K562 (cell line): ENCODE data around the gene GBF1. TPM values are rescaled to one million over a fixed set of nuclear protein-coding genes. Genes with fewer than 3 reads are reported as not detected.

Experiments used
- ATF1 ChIP-seq, 2 experiments: fragments of 450-650 bp in 1 of 2; IDR thresholded peaks; 2 replicates each; pipeline ENCODE4 v1.6.1; 2016; ENCODE audit warnings: missing compliant biosample characterization in 1 of 2, missing genetic modification characterization in 1 of 2
- CBX8 ChIP-seq: fragments of 200-600 bp; sonication (generic); IDR thresholded peaks from 2 replicates; pipeline ENCODE4 v1.6.1; 2012; ENCODE audit warnings: borderline replicate concordance, mixed run types, low read depth, mild to moderate bottlenecking, moderate library complexity, mixed read lengths, low read length, control low read depth, inconsistent platforms; ENCODE audit not compliant: poor library complexity, severe bottlenecking; ENCODE audit errors: extremely low read depth
- ETV1 ChIP-seq: fragments of 450-650 bp; conservative IDR thresholded peaks from 2 replicates; pipeline ENCODE4 v1.6.1; 2016; ENCODE audit warnings: missing genetic modification characterization, control low read depth, low read depth, missing compliant biosample characterization
- FIP1L1 ChIP-seq: fragments of 200-400 bp; formaldehyde crosslinking; IDR thresholded peaks from 2 replicates; pipeline ENCODE4 v1.6.1; 2018; ENCODE audit warnings: mild to moderate bottlenecking, low read depth, low read length; ENCODE audit not compliant: poor library complexity, severe bottlenecking
- FOXA3 ChIP-seq, 2 experiments: fragments of 450-650 bp in 1 of 2; sonication (generic) in 1 of 2; formaldehyde crosslinking; IDR thresholded peaks in 1 of 2; conservative IDR thresholded peaks in 1 of 2; 2 replicates each; pipeline versions ENCODE4 v1.4.0 to v1.8.0; 2020 to 2022; ENCODE audit warnings: mild to moderate bottlenecking in 2 of 2, missing genetic modification reagents in 1 of 2
- HNRNPLL ChIP-seq: fragments of 200-400 bp; formaldehyde crosslinking; IDR thresholded peaks from 2 replicates; pipeline ENCODE4 v1.6.1; 2017; ENCODE audit warnings: low read length, low read depth, mild to moderate bottlenecking; ENCODE audit not compliant: poor library complexity, severe bottlenecking
- HSF4 ChIP-seq: fragments of 250-450 bp; sonication (Bioruptor Pico); IDR thresholded peaks from 2 replicates; pipeline ENCODE4 v2.1.2; 2022; ENCODE audit warnings: mild to moderate bottlenecking, moderate library complexity, borderline replicate concordance
- KAT2B ChIP-seq: IDR thresholded peaks from one replicate; pipeline ENCODE4 v1.6.1; 2012; ENCODE audit warnings: low read depth, mild to moderate bottlenecking, control low read depth, inconsistent platforms, low read length, moderate library complexity
- KDM2B ChIP-seq: fragments of 250-450 bp; sonication (Bioruptor Pico); IDR thresholded peaks from 2 replicates; pipeline ENCODE4 v1.8.0; 2021; ENCODE audit warnings: mild to moderate bottlenecking, moderate library complexity
- L3MBTL2 ChIP-seq: fragments of 450-650 bp; IDR thresholded peaks from 2 replicates; pipeline ENCODE4 v1.6.1; 2016; ENCODE audit warnings: mild to moderate bottlenecking, moderate library complexity
- NFE2L1 ChIP-seq: fragments of 450-650 bp; IDR thresholded peaks from 2 replicates; pipeline ENCODE4 v1.6.1; 2016; ENCODE audit warnings: missing genetic modification characterization, low read depth, mild to moderate bottlenecking, missing compliant biosample characterization, moderate library complexity, borderline replicate concordance
- PHB ChIP-seq: fragments of 250-450 bp; sonication (Bioruptor Pico); IDR thresholded peaks from 2 replicates; pipeline ENCODE4 v1.5.0; 2021
- POLR2AphosphoS2 ChIP-seq: IDR thresholded peaks from 2 replicates; pipeline ENCODE4 v1.6.1; 2012; ENCODE audit warnings: low read length, improper control_type of control experiment
- RB1 ChIP-seq: fragments of 450-650 bp; IDR thresholded peaks from 2 replicates; pipeline ENCODE4 v1.6.1; 2017; ENCODE audit warnings: low read depth, mild to moderate bottlenecking
- RNF2 ChIP-seq: sonication (generic); IDR thresholded peaks from 2 replicates; pipeline ENCODE4 v1.6.1; 2016
- TAF7 ChIP-seq: fragments of 450-650 bp; IDR thresholded peaks from 2 replicates; pipeline ENCODE4 v1.6.1; 2016; ENCODE audit warnings: missing genetic modification characterization, missing compliant biosample characterization
- TCF3 ChIP-seq: sonication (generic); formaldehyde crosslinking; IDR thresholded peaks from 2 replicates; pipeline ENCODE4 v1.4.0; 2020; ENCODE audit warnings: mild to moderate bottlenecking, missing genetic modification reagents
- ZNF12 ChIP-seq: sonication (generic); formaldehyde crosslinking; IDR thresholded peaks from 2 replicates; pipeline ENCODE4 v1.4.0; 2020; ENCODE audit warnings: mild to moderate bottlenecking, missing genetic modification reagents
- polyA plus RNA-seq, 8 experiments: library from polyadenylated mRNA; depleted of rRNA in 4 of 8; stranded (reverse) in 5 of 8; unstranded in 3 of 8; fragments of >200 nt; fragmentation: Nextera tagmentation in 2 of 8; fragmentation: Illumina TruSeq in 1 of 8; extraction: Ambion mirVana in 2 of 8; extraction: Trizol in 1 of 8; gene quantifications; 2 replicates each; pipeline versions ENCODE4 v1.2.1 to v1.2.3, GENCODE V29; 2011 to 2014; ENCODE audit warnings: inconsistent platforms in 1 of 8, missing spikeins in 1 of 8
- total RNA-seq, 7 experiments: library from RNA; depleted of rRNA in 6 of 7; stranded (reverse); fragments of >200 nt in 6 of 7; fragmentation: Illumina TruSeq in 2 of 7; extraction: Trizol in 2 of 7; gene quantifications; 2 replicates each; pipeline versions ENCODE4 v1.2.1 to v1.2.3, GENCODE V29; 2011 to 2021; ENCODE audit warnings: low replicate concordance in 1 of 7
- TF ChIP-seq, protein P1 (sequence below), 2 experiments: fragments of 450-650 bp; conservative IDR thresholded peaks; 2 replicates each; pipeline ENCODE4 v1.6.1; 2017; ENCODE audit warnings: mild to moderate bottlenecking in 2 of 2, moderate library complexity in 2 of 2
- TF ChIP-seq, protein P2 (sequence below): fragments of 250-450 bp; sonication (Bioruptor Pico); IDR thresholded peaks from 2 replicates; pipeline ENCODE4 v1.5.0; 2021; ENCODE audit warnings: mild to moderate bottlenecking, borderline replicate concordance

GBF1 gene
- total and polyA plus RNA-seq, 9 of the 15 experiments (the other 6 are each of a cell fraction or from before 2014, with no cell fraction given) = 0.69 to 28.0 (median 10.3) TPM

DNA sequence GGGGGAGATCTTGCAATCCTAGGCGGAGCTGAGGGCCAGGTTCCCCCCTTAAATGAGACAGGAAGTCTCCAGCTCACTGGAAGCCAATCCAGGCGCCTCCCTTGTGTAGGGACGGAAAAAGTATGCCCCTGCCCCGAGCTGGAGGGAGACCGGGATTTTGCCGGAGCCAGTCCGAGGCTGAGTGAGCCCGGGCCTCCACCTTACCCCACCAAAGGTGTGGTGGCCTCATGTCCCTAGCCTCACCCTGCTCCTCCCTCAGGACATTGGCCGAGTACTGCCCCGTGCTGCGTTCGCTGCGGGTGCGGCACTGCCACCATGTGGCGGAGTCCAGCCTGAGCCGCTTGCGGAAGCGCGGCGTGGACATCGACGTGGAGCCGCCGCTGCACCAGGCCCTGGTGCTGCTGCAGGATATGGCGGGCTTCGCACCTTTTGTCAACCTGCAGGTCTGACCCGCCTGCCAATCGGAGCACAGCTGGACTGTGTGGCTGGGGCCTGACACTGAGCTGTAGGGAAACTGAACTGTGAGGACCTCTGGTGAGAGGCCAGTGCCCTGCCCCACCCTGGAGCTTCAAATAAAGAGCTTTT, 177.3 kb downstream of the GBF1 start (continued):
- TF ChIP-seq, protein P1, sequence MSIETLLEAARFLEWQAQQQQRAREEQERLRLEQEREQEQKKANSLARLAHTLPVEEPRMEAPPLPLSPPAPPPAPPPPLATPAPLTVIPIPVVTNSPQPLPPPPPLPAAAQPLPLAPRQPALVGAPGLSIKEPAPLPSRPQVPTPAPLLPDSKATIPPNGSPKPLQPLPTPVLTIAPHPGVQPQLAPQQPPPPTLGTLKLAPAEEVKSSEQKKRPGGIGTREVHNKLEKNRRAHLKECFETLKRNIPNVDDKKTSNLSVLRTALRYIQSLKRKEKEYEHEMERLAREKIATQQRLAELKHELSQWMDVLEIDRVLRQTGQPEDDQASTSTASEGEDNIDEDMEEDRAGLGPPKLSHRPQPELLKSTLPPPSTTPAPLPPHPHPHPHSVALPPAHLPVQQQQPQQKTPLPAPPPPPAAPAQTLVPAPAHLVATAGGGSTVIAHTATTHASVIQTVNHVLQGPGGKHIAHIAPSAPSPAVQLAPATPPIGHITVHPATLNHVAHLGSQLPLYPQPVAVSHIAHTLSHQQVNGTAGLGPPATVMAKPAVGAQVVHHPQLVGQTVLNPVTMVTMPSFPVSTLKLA (conservative IDR thresholded peaks at IDR 0.05) = peak; percentile 66 to 70
- peak; percentile 69 for TF ChIP-seq FIP1L1
- TF ChIP-seq L3MBTL2 = peak; percentile 96
- peak in 1 of 2 experiments; percentile 51; a peak in 1 of 4 replicates for TF ChIP-seq FOXA3 (CRISPR knock-in tag; conservative IDR thresholded peaks at IDR 0.05 in 1 of 2, IDR thresholded peaks at IDR 0.05 in 1 of 2)
- TF ChIP-seq ZNF12 (CRISPR knock-in tag) = no peak
- 0 out of 2 replicates have a peak, but pooled peaks have one; percentile 22 for TF ChIP-seq KDM2B (CRISPR knock-in tag)
- TF ChIP-seq PHB (CRISPR knock-in tag) = no peak
- peak; percentile 58 for TF ChIP-seq HNRNPLL
- TF ChIP-seq POLR2AphosphoS2 = 0 out of 2 replicates have a peak, but pooled peaks have one; percentile 51
- no peak for TF ChIP-seq ATF1 (CRISPR knock-in tag; IDR thresholded peaks at IDR 0.05)
- peak; percentile 69 for TF ChIP-seq ATF1 (tag; IDR thresholded peaks at IDR 0.05)
- TF ChIP-seq KAT2B = no peak
- TF ChIP-seq HSF4 (CRISPR knock-in tag) = no peak
- peak; percentile 80 for TF ChIP-seq RB1
- TF ChIP-seq NFE2L1 (tag) = no peak
- TF ChIP-seq ETV1 (tag) = peak; percentile 34; the same call in 1 of the 2 replicates
- TF ChIP-seq RNF2 = peak; percentile 72; the same call in 1 of the 2 replicates
- TF ChIP-seq, protein P2, sequence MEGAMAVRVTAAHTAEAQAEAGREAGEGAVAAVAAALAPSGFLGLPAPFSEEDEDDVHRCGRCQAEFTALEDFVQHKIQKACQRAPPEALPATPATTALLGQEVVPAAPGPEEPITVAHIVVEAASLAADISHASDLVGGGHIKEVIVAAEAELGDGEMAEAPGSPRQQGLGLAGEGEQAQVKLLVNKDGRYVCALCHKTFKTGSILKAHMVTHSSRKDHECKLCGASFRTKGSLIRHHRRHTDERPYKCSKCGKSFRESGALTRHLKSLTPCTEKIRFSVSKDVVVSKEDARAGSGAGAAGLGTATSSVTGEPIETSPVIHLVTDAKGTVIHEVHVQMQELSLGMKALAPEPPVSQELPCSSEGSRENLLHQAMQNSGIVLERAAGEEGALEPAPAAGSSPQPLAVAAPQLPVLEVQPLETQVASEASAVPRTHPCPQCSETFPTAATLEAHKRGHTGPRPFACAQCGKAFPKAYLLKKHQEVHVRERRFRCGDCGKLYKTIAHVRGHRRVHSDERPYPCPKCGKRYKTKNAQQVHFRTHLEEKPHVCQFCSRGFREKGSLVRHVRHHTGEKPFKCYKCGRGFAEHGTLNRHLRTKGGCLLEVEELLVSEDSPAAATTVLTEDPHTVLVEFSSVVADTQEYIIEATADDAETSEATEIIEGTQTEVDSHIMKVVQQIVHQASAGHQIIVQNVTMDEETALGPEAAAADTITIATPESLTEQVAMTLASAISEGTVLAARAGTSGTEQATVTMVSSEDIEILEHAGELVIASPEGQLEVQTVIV = no peak
- no peak for TF ChIP-seq CBX8
- no peak for TF ChIP-seq TCF3 (CRISPR knock-in tag)
- no peak for TF ChIP-seq TAF7 (tag)
